HepG2 (cell line): ENCODE data around the gene FAM219B. TPM values are rescaled to one million over a fixed set of nuclear protein-coding genes. Genes with fewer than 3 reads are reported as not detected.
A peak's percentile ranks its signal among the peaks of the same experiment; 100 is the strongest.

Experiments used
- AKAP8 ChIP-seq: sonication (generic); formaldehyde crosslinking; IDR thresholded peaks from 2 replicates; pipeline ENCODE4 v1.5.1; 2020; ENCODE audit warnings: mild to moderate bottlenecking, missing genetic modification reagents
- CBX5 ChIP-seq: sonication (generic); formaldehyde crosslinking; IDR thresholded peaks from 2 replicates; pipeline ENCODE4 v1.4.0; 2020; ENCODE audit warnings: missing genetic modification reagents, borderline replicate concordance
- FIP1L1 ChIP-seq: fragments of 200-400 bp; formaldehyde crosslinking; IDR thresholded peaks from 2 replicates; pipeline ENCODE4 v1.6.1; 2018; ENCODE audit warnings: low read depth, mild to moderate bottlenecking, low read length, moderate library complexity, borderline replicate concordance; ENCODE audit not compliant: insufficient read depth
- KAT8 ChIP-seq: IDR thresholded peaks from 2 replicates; pipeline ENCODE4 v1.6.1; 2016; ENCODE audit warnings: missing genetic modification reagents, missing compliant biosample characterization
- NBN ChIP-seq: fragments of 450-650 bp; conservative IDR thresholded peaks from 2 replicates; pipeline ENCODE4 v1.6.1; 2017
- NONO ChIP-seq, 2 experiments: fragments of 450-650 bp in 1 of 2; sonication (generic) in 1 of 2; formaldehyde crosslinking in 1 of 2; IDR thresholded peaks in 1 of 2; conservative IDR thresholded peaks in 1 of 2; 2 replicates each; pipeline versions ENCODE4 v1.6.1 to v1.8.0; 2017 to 2022; ENCODE audit warnings: mild to moderate bottlenecking in 1 of 2, missing genetic modification reagents in 1 of 2, moderate library complexity in 1 of 2
- NRL ChIP-seq: sonication (generic); formaldehyde crosslinking; IDR thresholded peaks from 2 replicates; pipeline ENCODE4 v1.5.0; 2020; ENCODE audit warnings: missing genetic modification reagents, mild to moderate bottlenecking, moderate library complexity, borderline replicate concordance
- TRIM22 ChIP-seq: fragments of 450-650 bp; IDR thresholded peaks from 2 replicates; pipeline ENCODE4 v1.6.1; 2017
- ZBTB21 ChIP-seq: sonication (generic); formaldehyde crosslinking; IDR thresholded peaks from 2 replicates; pipeline ENCODE4 v1.4.0; 2020; ENCODE audit warnings: missing genetic modification reagents
- ZBTB26 ChIP-seq: IDR thresholded peaks from 2 replicates; pipeline ENCODE4 v1.6.1; 2016; ENCODE audit warnings: missing compliant biosample characterization, missing genetic modification reagents, borderline replicate concordance
- ZNF234 ChIP-seq: sonication (generic); formaldehyde crosslinking; conservative IDR thresholded peaks from 2 replicates; pipeline ENCODE4 v1.5.1; 2020; ENCODE audit warnings: mild to moderate bottlenecking, missing genetic modification reagents
- ZNF318 ChIP-seq: sonication (generic); formaldehyde crosslinking; IDR thresholded peaks from 2 replicates; pipeline ENCODE4 v1.4.0; 2020; ENCODE audit warnings: mild to moderate bottlenecking, missing genetic modification reagents
- ZNF614 ChIP-seq: IDR thresholded peaks from 2 replicates; pipeline ENCODE4 v1.6.1; 2018; ENCODE audit warnings: missing biosample characterization, missing genetic modification reagents, inconsistent platforms, borderline replicate concordance
- polyA plus RNA-seq, 8 experiments: library from polyadenylated mRNA; depleted of rRNA in 3 of 8; stranded (reverse) in 7 of 8; unstranded in 1 of 8; fragments of >200 nt; fragmentation: Illumina TruSeq in 4 of 8; extraction: Trizol in 4 of 8; gene quantifications; 2 replicates each; pipeline versions ENCODE4 v1.2.1 to v1.2.3, GENCODE V29; 2011 to 2016; ENCODE audit warnings: low read depth in 4 of 8, missing spikeins in 1 of 8, mixed read lengths in 1 of 8; ENCODE audit not compliant: insufficient read depth in 1 of 8
- total RNA-seq, 5 experiments: library from RNA; depleted of rRNA; stranded (reverse); fragments of >200 nt; fragmentation: Illumina TruSeq; extraction: Trizol; gene quantifications; 2 replicates each; pipeline ENCODE4 v1.2.3, GENCODE V29; 2016; ENCODE audit warnings: low read depth in 1 of 5

FAM219B gene
- total and polyA plus RNA-seq, 2 of the 13 experiments (the other 11 are each of a cell fraction or from before 2014, with no cell fraction given): 36.6 to 50.2 TPM

- TF ChIP-seq NONO (IDR thresholded peaks at IDR 0.05) (no peak), NONO (CRISPR knock-in tag; conservative IDR thresholded peaks at IDR 0.05) (no peak; the same call in 1 of the 2 replicates), FIP1L1 (no peak), NBN (no peak), TRIM22 (no peak), KAT8 (no peak), NRL (no peak), CBX5 (CRISPR knock-in tag) (no peak), AKAP8 (no peak), ZNF234 (no peak), ZNF318 (CRISPR knock-in tag) (0 out of 2 replicates have a peak, but pooled peaks have one; percentile 1), ZNF614 (CRISPR knock-in tag) (no peak), ZBTB26 (no peak; the same call in 1 of the 2 replicates), ZBTB21 (CRISPR knock-in tag) (no peak)
Measured at GRCh38 chr15:74889390-74889882, 17.2 kb downstream of the FAM219B start (continued).
